GM12873 (cell line): ENCODE measurements around the gene HOXB8.

Experiments
- CTCF ChIP-seq: IDR thresholded peaks from 2 replicates; pipeline ENCODE4 v1.5.1; 2012; ENCODE audit warnings: low read depth, mild to moderate bottlenecking, moderate library complexity, low read length, control low read depth; ENCODE audit not compliant: insufficient read depth; ENCODE audit errors: missing control alignments

HOXB8 gene

GRCh38 chr17:48636177-48637018, 21.3 kb upstream of the HOXB8 start:
- peak; percentile 79 for TF ChIP-seq CTCF

GRCh38 chr17:48634493-48635208, 19.6 kb upstream of the HOXB8 start:
- TF ChIP-seq CTCF = no peak

GRCh38 chr17:48633266-48633677, 18.2 kb upstream of the HOXB8 start:
- TF ChIP-seq CTCF = no peak

GRCh38 chr17:48632579-48633265, 17.6 kb upstream of the HOXB8 start:
- no peak for TF ChIP-seq CTCF

- TF ChIP-seq CTCF = no peak
Measured at GRCh38 chr17:48631693-48632578, 16.8 kb upstream of the HOXB8 start.

- TF ChIP-seq CTCF = no peak
Measured at GRCh38 chr17:48630925-48631692, 16.0 kb upstream of the HOXB8 start.
